ENCODE data around the gene TACR1. TPM values are rescaled to one million over a fixed set of nuclear protein-coding genes. Genes with fewer than 3 reads are reported as not detected.

The TACR1 gene
- total RNA-seq: 1 to 10 TPM; 2.0 to 7.7 (median 5.0) TPM

- TF ChIP-seq CTCF (IDR thresholded peaks at IDR 0.05; ENCODE audit: low read depth): no peak
Measured at GRCh38 chr2:75199428-75200011, at the start of gene TACR1. Gene TACR1, minus strand, starts transcription at chr2:75199520. Its CDS starts 586 bp downstream, at chr2:75198934.

- TF ChIP-seq CTCF (IDR thresholded peaks at IDR 0.05; ENCODE audit: low read depth): no peak
Measured at GRCh38 chr2:75246441-75247167, 47.3 kb upstream of the TACR1 start.

GRCh38 chr2:75243219-75243618 is 43.9 kb upstream of the TACR1 start:
- TF ChIP-seq CTCF (IDR thresholded peaks at IDR 0.05; ENCODE audit: low read depth): no peak

GRCh38 chr2:75241696-75242095 is 42.4 kb upstream of the TACR1 start:
- TF ChIP-seq CTCF (IDR thresholded peaks at IDR 0.05; ENCODE audit: low read depth): no peak

- TF ChIP-seq CTCF (IDR thresholded peaks at IDR 0.05; ENCODE audit: low read depth): no peak
Measured at GRCh38 chr2:75238670-75239330, 39.5 kb upstream of the TACR1 start.

- no peak for TF ChIP-seq CTCF (IDR thresholded peaks at IDR 0.05; ENCODE audit: low read depth)
Measured at GRCh38 chr2:75237296-75237695, 38.0 kb upstream of the TACR1 start.

- TF ChIP-seq CTCF (IDR thresholded peaks at IDR 0.05; ENCODE audit: low read depth): no peak
Measured at GRCh38 chr2:75233965-75234364, 34.6 kb upstream of the TACR1 start.

Measured in subcutaneous adipose tissue (tissue), 4 donors.